Activated naive CD4-positive, alpha-beta T cell treated with anti-CD3 and anti-CD28 coated beads, Interleukin-2, amount 50 U/mL, for 72 hours (primary cell): ENCODE data around the gene TBX21. TPM values are rescaled to one million over a fixed set of nuclear protein-coding genes. Genes with fewer than 3 reads are reported as not detected.

Experiments used
- ATAC-seq, 2 donors: fragments of 150-1000 bp; cut with Tn5 transposase; 2 replicates each; pipeline ENCODE4 v1.10.0; 2021; ENCODE audit warnings: mild to moderate bottlenecking in 2 of 2, moderate library complexity in 2 of 2
- DNase-seq, 2 donors: peaks; one replicate each; pipeline ENCODE4 v3.0.0; 2021 to 2022; ENCODE audit warnings: low spot score in 2 of 2
- H3K27ac Mint-ChIP-seq, 2 donors: one replicate each; pipeline ENCODE4 v1.8.0; 2022; ENCODE audit warnings: mild to moderate bottlenecking in 2 of 2, mixed read lengths in 2 of 2
- H3K36me3 Mint-ChIP-seq, 2 donors: one replicate each; pipeline ENCODE4 v1.8.0; 2022; ENCODE audit warnings: mixed read lengths in 2 of 2
- H3K9me3 Mint-ChIP-seq, 2 donors: one replicate each; pipeline ENCODE4 v1.8.0; 2022; ENCODE audit warnings: mixed read lengths in 2 of 2
- total RNA-seq, 2 donors: library from RNA; stranded (reverse); gene quantifications; one replicate each; pipeline ENCODE4 v1.2.3, GENCODE V29; 2022

TBX21 gene
- total RNA-seq: 10 to 100 TPM; 39.6 to 73.5 TPM

GRCh38 chr17:47733047-47733673, at the start of gene TBX21:
TBX21 (plus strand) TSS chr17:47733236; CDS start chr17:47733455, 219 bp downstream.
- no peaks in the 10 kb centered on the region for H3K9me3 Mint-ChIP-seq
- DNase-seq: peak; percentile 84 to 89
- H3K36me3 Mint-ChIP-seq: peaks cover 31 to 40% of the 10 kb centered on the region in 2 donors
- ATAC-seq: peak; percentile 77 to 88
- H3K27ac Mint-ChIP-seq: peak within 1 kb of the TSS; percentile 91 to 99

GRCh38 chr17:47684025-47684424, 49.0 kb upstream of the TBX21 start:
- Mint-ChIP-seq H3K9me3 (no peaks in the 10 kb centered on the region), H3K27ac (no peak overlapping the region), H3K36me3 (peaks cover 21 to 44% of the 10 kb centered on the region in 2 donors)
- DNase-seq: no peak
- no peak for ATAC-seq

GRCh38 chr17:47684535-47685193, 48.4 kb upstream of the TBX21 start:
- no peaks in the 10 kb centered on the region for H3K9me3 Mint-ChIP-seq
- ATAC-seq (no peak), DNase-seq (no peak)
- H3K27ac Mint-ChIP-seq: peak overlapping the region in 1 of 2 donors; percentile 33
- peaks cover 21 to 44% of the 10 kb centered on the region in 2 donors for H3K36me3 Mint-ChIP-seq

GRCh38 chr17:47685556-47686275, 47.3 kb upstream of the TBX21 start:
- no peak for ATAC-seq
- H3K9me3 Mint-ChIP-seq: no peaks in the 10 kb centered on the region
- no peak for DNase-seq
- peaks cover 13 to 34% of the 10 kb centered on the region in 2 donors for H3K36me3 Mint-ChIP-seq
- H3K27ac Mint-ChIP-seq: no peak overlapping the region

- Mint-ChIP-seq H3K9me3 (no peaks in the 10 kb centered on the region), H3K27ac (no peak overlapping the region), H3K36me3 (peaks cover 13 to 34% of the 10 kb centered on the region in 2 donors)
- DNase-seq (no peak), ATAC-seq (no peak)
Observed at GRCh38 chr17:47686276-47686635, 46.8 kb upstream of the TBX21 start.

GRCh38 chr17:47686664-47687327, 46.2 kb upstream of the TBX21 start:
- no peaks in the 10 kb centered on the region for H3K9me3 Mint-ChIP-seq
- peak overlapping the region in 1 of 2 donors; percentile 58 for H3K27ac Mint-ChIP-seq
- DNase-seq: no peak
- no peak for ATAC-seq
- peaks cover 13 to 34% of the 10 kb centered on the region in 2 donors for H3K36me3 Mint-ChIP-seq

- ATAC-seq: no peak
- peaks cover 7 to 29% of the 10 kb centered on the region in 2 donors for H3K36me3 Mint-ChIP-seq
- peak overlapping the region in 1 of 2 donors; percentile 58 for H3K27ac Mint-ChIP-seq
- no peak for DNase-seq
- H3K9me3 Mint-ChIP-seq: no peaks in the 10 kb centered on the region
Observed at GRCh38 chr17:47687328-47687690, 45.7 kb upstream of the TBX21 start.

GRCh38 chr17:47687748-47688147, 45.3 kb upstream of the TBX21 start:
- peak overlapping the region in 1 of 2 donors; percentile 50 for H3K27ac Mint-ChIP-seq
- H3K36me3 Mint-ChIP-seq: peaks cover 6 to 24% of the 10 kb centered on the region in 2 donors
- DNase-seq (no peak), ATAC-seq (no peak)
- no peaks in the 10 kb centered on the region for H3K9me3 Mint-ChIP-seq

- H3K36me3 Mint-ChIP-seq: peaks cover 0 to 6% of the 10 kb centered on the region in 2 donors
- no peaks in the 10 kb centered on the region for H3K9me3 Mint-ChIP-seq
- DNase-seq: no peak
- no peak overlapping the region for H3K27ac Mint-ChIP-seq
- ATAC-seq: no peak
Observed at GRCh38 chr17:47690121-47690520, 42.9 kb upstream of the TBX21 start.

GRCh38 chr17:47692137-47692894, 40.7 kb upstream of the TBX21 start:
- Mint-ChIP-seq H3K36me3 (no peaks in the 10 kb centered on the region), H3K9me3 (no peaks in the 10 kb centered on the region), H3K27ac (peak overlapping the region in 1 of 2 donors; percentile 85)
- no peak for ATAC-seq
- DNase-seq: no peak

GRCh38 chr17:47692895-47693730, 39.9 kb upstream of the TBX21 start:
- no peak for DNase-seq
- no peak for ATAC-seq
- no peaks in the 10 kb centered on the region for H3K36me3 Mint-ChIP-seq
- H3K27ac Mint-ChIP-seq: peak overlapping the region; percentile 85 to 93
- H3K9me3 Mint-ChIP-seq: no peaks in the 10 kb centered on the region

- no peaks in the 10 kb centered on the region for H3K9me3 Mint-ChIP-seq
- peak in 1 of 2 donors; percentile 58 for DNase-seq
- H3K27ac Mint-ChIP-seq: peak within 1 kb of the TSS; percentile 87 to 93
- no peaks in the 10 kb centered on the region for H3K36me3 Mint-ChIP-seq
- ATAC-seq: peak; percentile 12 to 47
Observed at GRCh38 chr17:47693731-47694580, 39.1 kb upstream of the TBX21 start, which contains the start of gene TBKBP1. TBKBP1 (plus strand) TSS chr17:47694161; CDS start chr17:47696113, 1,952 bp downstream.

GRCh38 chr17:47694581-47695428, 38.2 kb upstream of the TBX21 start:
- ATAC-seq (peak; percentile 55 to 69), DNase-seq (peak in 1 of 2 donors; percentile 73)
- Mint-ChIP-seq H3K27ac (peak overlapping the region; percentile 29 to 87), H3K9me3 (no peaks in the 10 kb centered on the region), H3K36me3 (no peaks in the 10 kb centered on the region)
